ENCODE measurements around the gene FLNB.

The FLNB gene

DNA sequence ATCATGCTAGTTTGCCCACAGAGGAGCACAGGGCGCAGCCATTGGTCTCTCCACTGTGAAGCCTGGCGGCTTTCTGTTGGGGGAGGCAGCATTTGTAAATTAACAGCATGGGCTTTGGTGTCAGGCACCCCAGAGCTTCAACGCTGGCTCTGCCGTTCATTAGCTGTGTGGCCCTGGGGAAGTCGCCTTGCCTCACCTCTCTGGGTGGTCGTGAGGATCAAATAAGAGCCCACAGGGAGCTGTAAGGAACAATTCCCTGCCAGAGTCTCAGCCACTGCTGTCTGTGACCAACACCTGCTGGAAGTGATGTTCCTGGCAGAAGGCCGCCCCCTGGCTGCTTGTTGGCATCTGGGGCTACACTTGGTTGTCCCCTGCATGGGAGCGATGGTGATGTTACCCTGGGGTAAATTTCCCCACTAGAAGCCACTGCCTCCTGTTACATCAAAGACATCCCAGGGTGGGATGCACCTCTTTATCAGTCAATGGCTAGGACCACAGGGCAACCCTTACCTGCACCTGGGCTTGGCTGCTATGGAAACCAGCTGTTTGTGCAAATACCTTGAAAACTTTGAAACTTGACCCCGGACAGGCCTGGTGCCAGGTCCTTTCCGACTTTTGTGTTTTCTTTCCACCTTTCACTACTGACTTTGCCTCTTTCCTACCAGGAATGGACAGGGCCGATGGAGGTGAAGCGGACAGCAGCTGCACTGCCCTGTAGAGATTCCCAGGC, 165.6 kb downstream of the FLNB start:
- H3K4me3 ChIP-seq (ENCODE audit: low read depth, low read length): no peak overlapping the region
- TF ChIP-seq ZNF585B (tag by site-specific recombination; IDR thresholded peaks at IDR 0.05): no peak
- peak; percentile 45 for TF ChIP-seq GLIS1 (tag by site-specific recombination; IDR thresholded peaks at IDR 0.05)
- TF ChIP-seq ZNF654 (tag by site-specific recombination; IDR thresholded peaks at IDR 0.05; ENCODE audit: low read depth): peak; percentile 56
- TF ChIP-seq ZBTB20 (tag by site-specific recombination; IDR thresholded peaks at IDR 0.05): no peak
- TF ChIP-seq ZIC2 (tag by site-specific recombination; IDR thresholded peaks at IDR 0.05): peak; percentile 65
- TF ChIP-seq ZNF10 (tag by site-specific recombination; IDR thresholded peaks at IDR 0.05): peak; percentile 87
- TF ChIP-seq, protein P1, sequence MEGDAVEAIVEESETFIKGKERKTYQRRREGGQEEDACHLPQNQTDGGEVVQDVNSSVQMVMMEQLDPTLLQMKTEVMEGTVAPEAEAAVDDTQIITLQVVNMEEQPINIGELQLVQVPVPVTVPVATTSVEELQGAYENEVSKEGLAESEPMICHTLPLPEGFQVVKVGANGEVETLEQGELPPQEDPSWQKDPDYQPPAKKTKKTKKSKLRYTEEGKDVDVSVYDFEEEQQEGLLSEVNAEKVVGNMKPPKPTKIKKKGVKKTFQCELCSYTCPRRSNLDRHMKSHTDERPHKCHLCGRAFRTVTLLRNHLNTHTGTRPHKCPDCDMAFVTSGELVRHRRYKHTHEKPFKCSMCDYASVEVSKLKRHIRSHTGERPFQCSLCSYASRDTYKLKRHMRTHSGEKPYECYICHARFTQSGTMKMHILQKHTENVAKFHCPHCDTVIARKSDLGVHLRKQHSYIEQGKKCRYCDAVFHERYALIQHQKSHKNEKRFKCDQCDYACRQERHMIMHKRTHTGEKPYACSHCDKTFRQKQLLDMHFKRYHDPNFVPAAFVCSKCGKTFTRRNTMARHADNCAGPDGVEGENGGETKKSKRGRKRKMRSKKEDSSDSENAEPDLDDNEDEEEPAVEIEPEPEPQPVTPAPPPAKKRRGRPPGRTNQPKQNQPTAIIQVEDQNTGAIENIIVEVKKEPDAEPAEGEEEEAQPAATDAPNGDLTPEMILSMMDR (tag by site-specific recombination; IDR thresholded peaks at IDR 0.05): peak; percentile 27; the same call in 1 of the 2 replicates
- H3K4me1 ChIP-seq (ENCODE audit: control insufficient read depth, insufficient read depth, low read length): no peaks in the 10 kb centered on the region
- ChIA-PET CTCF (interaction anchor here (1.1 to 1.3 kb wide), 3 partner anchors 16 to 165 kb away, joined by 3 to 4 read pairs (median 3); no protein-coding TSS in a partner anchor), POLR2A (no interaction called here)
- peaks cover 0 to 30% of the 10 kb centered on the region in 2 experiments; a peak in 1 of 3 replicates for H3K36me3 ChIP-seq (ENCODE audit: control insufficient read depth in 2 of 2, insufficient read depth in 1 of 2, low read length in 2 of 2)
- no peaks in the 10 kb centered on the region for H3K9me3 ChIP-seq (ENCODE audit: control insufficient read depth, insufficient read depth, low read depth, low read length)
- no peak overlapping the region for H3K27ac ChIP-seq (ENCODE audit: extremely low read depth, low read depth, low read length)

DNA sequence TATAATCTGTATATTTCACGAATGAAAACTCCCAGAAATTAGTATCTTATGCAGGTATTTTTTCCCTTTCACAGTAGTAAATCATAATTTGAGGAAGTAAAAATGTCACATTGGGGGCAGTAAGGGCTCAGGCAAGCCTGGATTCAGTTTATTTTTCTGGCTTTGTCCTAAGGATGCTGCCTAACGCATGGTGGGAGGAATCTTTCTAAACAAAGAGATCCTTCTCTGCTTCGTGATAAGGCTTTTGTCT, 166.9 kb downstream of the FLNB start:
- ChIA-PET CTCF (no interaction called here), POLR2A (no interaction called here)
- peaks cover 0 to 18% of the 10 kb centered on the region in 2 experiments; a peak in 1 of 3 replicates for H3K36me3 ChIP-seq (ENCODE audit: control insufficient read depth in 2 of 2, insufficient read depth in 1 of 2, low read length in 2 of 2)
- H3K4me1 ChIP-seq (ENCODE audit: control insufficient read depth, insufficient read depth, low read length): no peaks in the 10 kb centered on the region
- no peaks in the 10 kb centered on the region for H3K9me3 ChIP-seq (ENCODE audit: control insufficient read depth, insufficient read depth, low read depth, low read length)
- no peak overlapping the region for H3K4me3 ChIP-seq (ENCODE audit: low read depth, low read length)
- no peak overlapping the region for H3K27ac ChIP-seq (ENCODE audit: extremely low read depth, low read depth, low read length)
- TF ChIP-seq ZIC2 (tag by site-specific recombination; IDR thresholded peaks at IDR 0.05) (no peak), YY2 (tag by site-specific recombination; IDR thresholded peaks at IDR 0.05) (no peak), ZNF214 (tag by site-specific recombination; IDR thresholded peaks at IDR 0.05; ENCODE audit: borderline replicate concordance) (no peak), ZNF157 (tag by site-specific recombination; IDR thresholded peaks at IDR 0.05) (no peak)

DNA sequence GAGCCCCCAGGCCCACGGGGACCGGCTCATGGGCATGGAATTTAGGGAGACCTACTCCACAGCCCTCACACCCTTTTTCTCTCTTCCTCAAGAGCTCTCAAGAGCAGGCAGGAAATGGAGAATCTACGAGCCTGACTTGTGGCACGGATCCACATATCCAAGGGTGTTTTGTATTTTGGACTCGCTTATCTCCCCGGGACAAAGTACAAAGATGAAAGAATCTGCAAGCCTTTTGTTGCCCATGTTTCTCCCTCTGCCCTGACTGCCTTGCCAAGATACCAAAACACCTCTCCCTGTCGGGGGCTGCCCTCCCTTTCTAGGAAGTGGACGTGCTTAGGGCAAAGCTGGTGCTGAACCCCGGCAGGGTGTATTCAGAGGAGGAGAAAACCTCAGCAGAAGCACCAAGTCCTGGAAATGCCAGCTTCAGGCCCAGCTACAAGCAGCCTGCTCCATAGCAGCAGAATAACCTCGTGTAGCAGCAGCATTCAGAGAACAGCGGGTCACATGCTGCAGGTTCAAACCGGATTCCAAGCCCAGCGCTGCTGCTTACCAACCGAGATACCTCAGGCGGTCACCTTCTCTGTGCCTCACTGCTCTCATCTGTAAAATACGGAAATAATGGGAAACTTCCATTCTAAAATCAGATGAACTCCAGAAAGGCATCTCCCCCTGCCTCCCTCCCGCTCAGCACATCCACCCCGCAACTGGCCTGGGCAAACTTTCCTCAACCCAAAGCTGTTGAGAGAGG, 167.4 kb downstream of the FLNB start:
- ChIA-PET CTCF (interaction anchor here (4.8 kb wide), 1 partner anchor 9 kb away, joined by 34 read pairs; no protein-coding TSS in a partner anchor), POLR2A (no interaction called here)
- H3K4me1 ChIP-seq (ENCODE audit: control insufficient read depth, insufficient read depth, low read length): no peaks in the 10 kb centered on the region
- H3K27ac ChIP-seq (ENCODE audit: extremely low read depth, low read depth, low read length): no peak overlapping the region
- no peak overlapping the region for H3K4me3 ChIP-seq (ENCODE audit: low read depth, low read length)
- H3K36me3 ChIP-seq (ENCODE audit: control insufficient read depth in 2 of 2, insufficient read depth in 1 of 2, low read length in 2 of 2): peaks cover 0 to 13% of the 10 kb centered on the region in 2 experiments; a peak in 1 of 3 replicates
- no peak for TF ChIP-seq ZNF394 (tag by site-specific recombination; IDR thresholded peaks at IDR 0.05; ENCODE audit: borderline replicate concordance)
- TF ChIP-seq ZSCAN23 (tag by site-specific recombination; IDR thresholded peaks at IDR 0.05): no peak
- TF ChIP-seq ZNF138 (tag by site-specific recombination; IDR thresholded peaks at IDR 0.05; ENCODE audit: borderline replicate concordance): no peak
- no peak for TF ChIP-seq SP2 (tag by site-specific recombination; IDR thresholded peaks at IDR 0.05)
- TF ChIP-seq ZNF121 (tag by site-specific recombination; IDR thresholded peaks at IDR 0.05): no peak
- TF ChIP-seq ZNF416 (tag by site-specific recombination; IDR thresholded peaks at IDR 0.05): no peak
- no peak for TF ChIP-seq ZNF24 (tag by site-specific recombination; IDR thresholded peaks at IDR 0.05)
- TF ChIP-seq ZNF366 (tag by site-specific recombination; conservative IDR thresholded peaks at IDR 0.05): no peak
- TF ChIP-seq, protein P2, sequence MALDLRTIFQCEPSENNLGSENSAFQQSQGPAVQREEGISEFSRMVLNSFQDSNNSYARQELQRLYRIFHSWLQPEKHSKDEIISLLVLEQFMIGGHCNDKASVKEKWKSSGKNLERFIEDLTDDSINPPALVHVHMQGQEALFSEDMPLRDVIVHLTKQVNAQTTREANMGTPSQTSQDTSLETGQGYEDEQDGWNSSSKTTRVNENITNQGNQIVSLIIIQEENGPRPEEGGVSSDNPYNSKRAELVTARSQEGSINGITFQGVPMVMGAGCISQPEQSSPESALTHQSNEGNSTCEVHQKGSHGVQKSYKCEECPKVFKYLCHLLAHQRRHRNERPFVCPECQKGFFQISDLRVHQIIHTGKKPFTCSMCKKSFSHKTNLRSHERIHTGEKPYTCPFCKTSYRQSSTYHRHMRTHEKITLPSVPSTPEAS (tag by site-specific recombination; IDR thresholded peaks at IDR 0.05): no peak
- no peak for TF ChIP-seq TRIM28 (IDR thresholded peaks at IDR 0.05; ENCODE audit: borderline replicate concordance, low read length)
- TF ChIP-seq, protein P3, sequence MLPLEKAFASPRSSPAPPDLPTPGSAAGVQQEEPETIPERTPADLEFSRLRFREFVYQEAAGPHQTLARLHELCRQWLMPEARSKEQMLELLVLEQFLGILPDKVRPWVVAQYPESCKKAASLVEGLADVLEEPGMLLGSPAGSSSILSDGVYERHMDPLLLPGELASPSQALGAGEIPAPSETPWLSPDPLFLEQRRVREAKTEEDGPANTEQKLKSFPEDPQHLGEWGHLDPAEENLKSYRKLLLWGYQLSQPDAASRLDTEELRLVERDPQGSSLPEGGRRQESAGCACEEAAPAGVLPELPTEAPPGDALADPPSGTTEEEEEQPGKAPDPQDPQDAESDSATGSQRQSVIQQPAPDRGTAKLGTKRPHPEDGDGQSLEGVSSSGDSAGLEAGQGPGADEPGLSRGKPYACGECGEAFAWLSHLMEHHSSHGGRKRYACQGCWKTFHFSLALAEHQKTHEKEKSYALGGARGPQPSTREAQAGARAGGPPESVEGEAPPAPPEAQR (tag by site-specific recombination; IDR thresholded peaks at IDR 0.05): no peak
- TF ChIP-seq KLF10 (tag by site-specific recombination; IDR thresholded peaks at IDR 0.05): no peak
- no peak for TF ChIP-seq ZNF174 (tag by site-specific recombination; IDR thresholded peaks at IDR 0.05)
- H3K9me3 ChIP-seq (ENCODE audit: control insufficient read depth, insufficient read depth, low read depth, low read length): no peaks in the 10 kb centered on the region

All from HEK293 (cell line).